HCT116 (cell line): ENCODE results near the gene PROM2. TPM values are rescaled to one million over a fixed set of nuclear protein-coding genes. Genes with fewer than 3 reads are reported as not detected.

Experiments
- ATAC-seq: fragments of 200-7000 bp; cut with Tn5 transposase; 2 replicates; pipeline ENCODE4 v1.9.1; 2020; ENCODE audit warnings: mild to moderate bottlenecking, moderate library complexity
- BruUV-seq: library from RNA; stranded (reverse); fragments of 400-500 nt; replicated peaks from 2 replicates; lab custom pipeline; 2021; lab: Mats Ljungman, UMichigan
- CTCF ChIA-PET: fragments of 300-600 bp; sonication (Branson Sonifier 250); formaldehyde crosslinking; loops from one replicate; lab custom pipeline; 2021; ENCODE audit warnings: antibody characterized with exemption; lab: Charles Lee
- POLR2A ChIA-PET: fragments of 300-600, 350-600 bp; sonication (Branson Sonifier 250); formaldehyde crosslinking; loops from one replicate; lab custom pipeline; 2021; ENCODE audit warnings: antibody characterized with exemption; lab: Charles Lee
- RAD21 ChIA-PET, 2 experiments: fragments of 300-600 bp; sonication (Branson Sonifier 250); formaldehyde crosslinking; loops; one replicate each; lab custom pipeline; 2023; ENCODE audit warnings: low total read pairs in 2 of 2; ENCODE audit not compliant: uncharacterized antibody in 2 of 2, unreplicated experiment in 2 of 2, low non-redundant PET in 1 of 2; lab: Charles Lee
- DNase-seq: peaks from one replicate; pipeline ENCODE4 v3.0.0-alpha.2; 2010; ENCODE audit warnings: low read depth, low spot score
- H2AFZ ChIP-seq: fragments of 200-600 bp; shearing (Covaris generic), sonication (generic); 2 replicates; pipeline ENCODE4 v1.6.1; 2017; ENCODE audit warnings: low read depth, mixed run types, mixed read lengths, antibody characterized with exemption, low read length; ENCODE audit not compliant: poor library complexity, severe bottlenecking
- H3K27ac ChIP-seq: 2 replicates; pipeline ENCODE4 v1.5.1; 2012; ENCODE audit warnings: low read depth, low read length
- H3K27me3 ChIP-seq: fragments of 200-600 bp; sonication (generic); 2 replicates; pipeline ENCODE4 v1.6.1; 2016; ENCODE audit warnings: mixed run types, low read length, mixed read lengths; ENCODE audit not compliant: insufficient read depth
- H3K36me3 ChIP-seq, 2 experiments: fragments of 200-500 bp in 1 of 2; fragments of 200-600 bp in 1 of 2; sonication (Bioruptor generic) in 1 of 2; sonication (generic) in 1 of 2; 2 replicates each; pipeline versions ENCODE4 v1.5.1 to v1.6.1; 2014 to 2016; ENCODE audit warnings: low read length in 2 of 2, inconsistent platforms in 1 of 2, mixed read lengths in 1 of 2, mixed run types in 1 of 2; ENCODE audit not compliant: insufficient read depth in 2 of 2, control insufficient read depth in 1 of 2
- H3K4me1 ChIP-seq, 2 experiments: fragments of 200-600 bp in 1 of 2; sonication (generic) in 1 of 2; 2 replicates each; pipeline versions ENCODE4 v1.5.1 to v1.6.1; 2012 to 2017; ENCODE audit warnings: low read length in 2 of 2, inconsistent platforms in 1 of 2, mild to moderate bottlenecking in 1 of 2, mixed read lengths in 1 of 2, mixed run types in 1 of 2, moderate library complexity in 1 of 2; ENCODE audit not compliant: insufficient read depth in 2 of 2, control insufficient read depth in 1 of 2
- H3K4me2 ChIP-seq: fragments of 200-600 bp; sonication (generic); 2 replicates; pipeline ENCODE4 v1.6.1; 2017; ENCODE audit warnings: mixed run types, low read length, mixed read lengths
- H3K4me3 ChIP-seq, 2 experiments: fragments of 200-600 bp in 1 of 2; sonication (generic) in 1 of 2; replicated peaks in 1 of 2; 2 replicates each; pipeline ENCODE4 v1.5.1; 2011 to 2016; ENCODE audit warnings: low read length in 2 of 2, control low read depth in 1 of 2, low read depth in 1 of 2, mild to moderate bottlenecking in 1 of 2, mixed read lengths in 1 of 2, mixed run types in 1 of 2
- H3K79me2 ChIP-seq: fragments of 200-600 bp; sonication (generic); 2 replicates; pipeline ENCODE4 v1.6.1; 2017; ENCODE audit warnings: mild to moderate bottlenecking, mixed run types, low read length, moderate library complexity, mixed read lengths; ENCODE audit not compliant: insufficient read depth
- H3K9ac ChIP-seq: fragments of 200-600 bp; sonication (generic); 2 replicates; pipeline ENCODE4 v1.6.1; 2016; ENCODE audit warnings: low read length, mixed read lengths
- H3K9me2 ChIP-seq: fragments of 200-600 bp; sonication (generic), shearing (Covaris generic); 2 replicates; pipeline ENCODE4 v1.6.1; 2017; ENCODE audit warnings: mixed run types, mild to moderate bottlenecking, moderate library complexity; ENCODE audit not compliant: insufficient read depth
- H3K9me3 ChIP-seq, 2 experiments: fragments of 200-500 bp in 1 of 2; fragments of 200-600 bp in 1 of 2; sonication (Bioruptor generic) in 1 of 2; sonication (generic) in 1 of 2; 2 replicates each; pipeline ENCODE4 v1.6.1; 2014 to 2017; ENCODE audit warnings: low read length in 2 of 2, mixed read lengths in 2 of 2, inconsistent platforms in 1 of 2, low read depth in 1 of 2, mild to moderate bottlenecking in 1 of 2, mixed run types in 1 of 2, moderate library complexity in 1 of 2; ENCODE audit not compliant: control insufficient read depth in 1 of 2, insufficient read depth in 1 of 2
- H4K20me1 ChIP-seq: fragments of 200-600 bp; sonication (generic), shearing (Covaris generic); 2 replicates; pipeline ENCODE4 v1.6.1; 2017; ENCODE audit warnings: mixed run types, mild to moderate bottlenecking, moderate library complexity; ENCODE audit not compliant: insufficient read depth
- CBX3 ChIP-seq: IDR thresholded peaks from 2 replicates; pipeline ENCODE4 v1.6.1; 2012; ENCODE audit warnings: low read depth
- EGR1 ChIP-seq: IDR thresholded peaks from 2 replicates; pipeline ENCODE4 v1.6.1; 2012; ENCODE audit warnings: low read depth
- EZH2phosphoT487 ChIP-seq: fragments of 200-600 bp; IDR thresholded peaks from 2 replicates; pipeline ENCODE4 v1.6.1; 2018; ENCODE audit warnings: antibody characterized with exemption, borderline replicate concordance
- MAX ChIP-seq: IDR thresholded peaks from 2 replicates; pipeline ENCODE4 v1.6.1; 2012
- POLR2A ChIP-seq: IDR thresholded peaks from 2 replicates; pipeline ENCODE4 v1.7.0; 2011; ENCODE audit warnings: borderline replicate concordance; ENCODE audit not compliant: insufficient read depth, insufficient read length; ENCODE audit errors: extremely low read depth
- RAD21 ChIP-seq: IDR thresholded peaks from 2 replicates; pipeline ENCODE4 v1.6.1; 2012; ENCODE audit warnings: low read depth, mild to moderate bottlenecking
- SIN3A ChIP-seq: IDR thresholded peaks from 2 replicates; pipeline ENCODE4 v1.6.1; 2012; ENCODE audit warnings: low read depth
- SP1 ChIP-seq: IDR thresholded peaks from 2 replicates; pipeline ENCODE4 v1.6.1; 2012; ENCODE audit warnings: low read depth
- SRF ChIP-seq: IDR thresholded peaks from 2 replicates; pipeline ENCODE4 v1.6.1; 2012; ENCODE audit warnings: low read depth
- ZNF274 ChIP-seq: fragments of 200-500 bp; sonication (Bioruptor generic); IDR thresholded peaks from 2 replicates; pipeline ENCODE4 v1.6.1; 2014; ENCODE audit warnings: mild to moderate bottlenecking, low read depth, low read length, inconsistent platforms
- intact Hi-C: fragments of 100-400 bp; cut with micrococcal nuclease; formaldehyde crosslinking; loops from 2 replicates; pipeline ENCODE4 v1.10.0; 2022
- total RNA-seq: library from RNA; stranded (reverse); gene quantifications from one replicate; pipeline ENCODE4 v1.2.1, GENCODE V29; 2021; ENCODE audit not compliant: unreplicated experiment

The PROM2 gene
- total RNA-seq, 1 experiment from 2014 or later: 11.9 TPM

DNA sequence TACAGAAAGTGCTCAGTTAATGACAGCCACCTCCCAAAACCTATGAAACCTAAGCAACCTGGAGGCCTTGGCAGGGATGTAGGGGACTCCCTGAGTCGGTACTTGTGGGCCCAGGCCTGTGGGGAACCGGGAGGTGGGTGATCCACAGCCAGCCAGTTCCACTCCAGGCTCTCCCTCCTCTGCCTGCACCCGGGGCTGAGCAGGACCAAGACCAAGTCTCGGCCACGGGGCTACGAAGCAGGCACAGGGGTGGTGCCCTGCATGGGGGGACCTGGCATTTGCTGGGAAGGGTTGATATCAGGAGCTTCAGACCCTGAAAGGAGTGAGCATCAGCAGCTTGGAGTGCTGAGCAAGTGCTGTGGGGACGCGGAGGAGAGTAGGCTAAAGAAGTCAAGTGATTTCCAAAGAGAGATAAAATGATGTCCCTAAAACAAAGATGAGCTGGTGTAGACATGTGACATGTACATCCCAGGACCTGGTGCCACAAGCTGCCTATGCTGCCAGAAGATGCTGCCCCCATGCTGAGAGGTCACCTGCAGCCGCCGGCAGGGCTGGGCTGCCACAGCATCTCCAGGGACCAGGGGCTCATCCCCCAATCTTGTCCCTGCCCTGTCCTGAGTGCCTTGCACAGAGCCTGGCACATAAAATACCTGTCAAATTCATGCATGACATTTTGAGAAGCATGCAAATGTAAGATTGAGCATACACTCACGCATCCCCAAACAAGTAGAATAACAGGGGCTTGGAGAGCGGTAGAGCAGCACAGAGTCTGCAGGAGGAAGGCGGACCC is 44.4 kb downstream of the PROM2 start:
- ChIA-PET POLR2A (no interaction called here), CTCF (interaction anchor here (5.2 kb wide), 1 partner anchor 87 kb away, joined by 88 read pairs; no protein-coding TSS in a partner anchor), RAD21 (no interaction called here)
- H3K4me1 ChIP-seq: peaks cover 6 to 9% of the 10 kb centered on the region in 2 experiments; a peak in 2 of 4 replicates
- BruUV-seq: no TSS peak
- no peak overlapping the region for H3K4me3 ChIP-seq
- H3K9me2 ChIP-seq: no peaks in the 10 kb centered on the region
- intact Hi-C loops: no loop called here
- H3K79me2 ChIP-seq: no peaks in the 10 kb centered on the region
- TF ChIP-seq POLR2A (no peak), RAD21 (no peak), CBX3 (no peak), EZH2phosphoT487 (no peak), ZNF274 (no peak), EGR1 (no peak), SP1 (no peak), MAX (no peak), SIN3A (no peak), SRF (no peak)
- H4K20me1 ChIP-seq: no peaks in the 10 kb centered on the region
- H3K27me3 ChIP-seq: no peaks in the 10 kb centered on the region
- H3K36me3 ChIP-seq: no peaks in the 10 kb centered on the region
- H2AFZ ChIP-seq: no peak overlapping the region
- no peak for ATAC-seq
- H3K9me3 ChIP-seq: no peaks in the 10 kb centered on the region
- no peak overlapping the region for H3K4me2 ChIP-seq
- no peak overlapping the region for H3K9ac ChIP-seq
- DNase-seq: no peak
- H3K27ac ChIP-seq: no peak overlapping the region
